ENCODE data around the gene OR10X1. TPM values are rescaled to one million over a fixed set of nuclear protein-coding genes. Genes with fewer than 3 reads are reported as not detected.

OR10X1 gene
- total RNA-seq, 3 donors from 2014 or later (not counting 1 experiment from before 2014, with no cell fraction given), result not detected

Other genes starting within 250 kb of the OR10X1 start
- not detected for gene CD1B, start 248.4 kb downstream of the OR10X1 start, total RNA-seq
- under 1 TPM in 1 of 3 donors, not detected in 2; 0.73 TPM for gene CD1E, start 226.0 kb downstream of the OR10X1 start, total RNA-seq
- gene OR10T2, start 180.4 kb downstream of the OR10X1 start, total RNA-seq, result not detected
- gene OR10K2, start 153.7 kb downstream of the OR10X1 start, total RNA-seq, result not detected
- not detected for gene OR10K1, start 118.1 kb downstream of the OR10X1 start, total RNA-seq
- not detected for gene OR10R2, start 107.7 kb downstream of the OR10X1 start, total RNA-seq
- gene OR6Y1, start 25.5 kb downstream of the OR10X1 start, total RNA-seq, result not detected
- gene OR6P1, start 9.3 kb downstream of the OR10X1 start, total RNA-seq, result not detected
- not detected for gene OR10Z1, start 25.4 kb upstream of the OR10X1 start, total RNA-seq
- under 1 TPM in 1 of 3 donors, not detected in 2; 0.30 TPM for gene SPTA1, start 106.8 kb upstream of the OR10X1 start, total RNA-seq
- gene OR6K2, start 120.8 kb upstream of the OR10X1 start, total RNA-seq, result not detected
- gene OR6K3, start 140.8 kb upstream of the OR10X1 start, total RNA-seq, result 1 to 10 TPM in 1 of 3 donors, not detected in 2; 1.7 TPM
- not detected for gene OR6K6, start 174.8 kb upstream of the OR10X1 start, total RNA-seq
- 1 to 10 TPM in 1 of 3 donors, not detected in 2; 4.0 TPM for gene OR6N1, start 192.3 kb upstream of the OR10X1 start, total RNA-seq
- gene OR6N2, start 201.3 kb upstream of the OR10X1 start, total RNA-seq, result under 1 TPM in 1 of 3 donors, not detected in 2; 0.95 TPM